Measurements from ENCODE around the gene SIGLEC7. TPM values are rescaled to one million over a fixed set of nuclear protein-coding genes. Genes with fewer than 3 reads are reported as not detected.

The SIGLEC7 gene
- total RNA-seq, 1 donor from 2014 or later = not detected

DNA sequence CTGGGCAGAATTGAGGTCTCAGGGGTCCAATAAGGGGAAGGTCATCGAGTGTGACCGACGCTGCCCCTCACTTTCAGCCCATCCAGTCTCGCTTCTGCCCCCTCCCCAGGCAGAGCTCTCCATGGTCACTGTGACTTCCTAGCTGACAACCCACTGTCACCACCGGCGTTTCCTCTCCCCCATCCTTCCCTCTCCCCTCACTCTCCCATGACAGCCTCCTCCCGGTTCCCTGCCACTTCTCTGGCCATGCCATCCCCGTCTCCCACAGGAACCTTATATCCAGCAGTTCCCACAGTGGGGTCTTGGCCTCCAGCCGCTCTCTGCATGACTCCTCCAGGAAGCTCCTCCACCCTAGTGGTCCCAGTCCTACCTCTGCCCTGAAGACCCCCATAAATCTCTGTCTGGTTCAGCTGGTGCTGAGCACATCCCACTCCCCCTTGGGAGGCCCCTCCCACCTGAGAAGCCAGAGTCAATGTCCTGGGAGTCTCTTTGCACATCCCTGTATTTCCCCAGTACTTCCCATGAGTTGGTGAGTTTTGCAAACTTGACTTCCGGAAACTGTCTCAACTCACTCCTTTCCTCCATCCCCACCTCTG, 58.1 kb downstream of the SIGLEC7 start:
- H3K36me3 Mint-ChIP-seq (ENCODE audit: low read depth) = no peaks in the 10 kb centered on the region
- peaks cover 5% of the 10 kb centered on the region for H3K4me1 Mint-ChIP-seq
- no peak overlapping the region for H3K4me3 Mint-ChIP-seq
- DNase-seq = no peak
- intact Hi-C loops (cut with micrococcal nuclease) = no loop called here
- H3K9me3 Mint-ChIP-seq = no peaks in the 10 kb centered on the region
- no peak overlapping the region for H3K27ac Mint-ChIP-seq
- H3K27me3 Mint-ChIP-seq = peaks cover 14% of the 10 kb centered on the region

GRCh38 chr19:51201712-51202111, 59.6 kb downstream of the SIGLEC7 start:
- no peak for DNase-seq
- peaks cover 16% of the 10 kb centered on the region for H3K27me3 Mint-ChIP-seq
- intact Hi-C loops (cut with micrococcal nuclease) = no loop called here
- H3K4me1 Mint-ChIP-seq = peaks cover 2% of the 10 kb centered on the region
- H3K36me3 Mint-ChIP-seq (ENCODE audit: low read depth) = no peaks in the 10 kb centered on the region
- H3K4me3 Mint-ChIP-seq = no peak overlapping the region
- H3K9me3 Mint-ChIP-seq = no peaks in the 10 kb centered on the region
- no peak overlapping the region for H3K27ac Mint-ChIP-seq

Other genes with a start within 250 kb of the SIGLEC7 start
- not detected in 2 replicates for gene KLK4, start 230.9 kb upstream of the SIGLEC7 start, total RNA-seq
- not detected in 2 replicates for gene KLK5, start 189.3 kb upstream of the SIGLEC7 start, total RNA-seq
- not detected in 2 replicates for gene KLK6, start 172.7 kb upstream of the SIGLEC7 start, total RNA-seq
- not detected in 2 replicates for gene KLK7, start 158.4 kb upstream of the SIGLEC7 start, total RNA-seq
- not detected in 2 replicates for gene KLK8, start 140.7 kb upstream of the SIGLEC7 start, total RNA-seq
- not detected in 2 replicates for gene KLK10, start 122.6 kb upstream of the SIGLEC7 start, total RNA-seq
- gene KLK11, start 115.7 kb upstream of the SIGLEC7 start, total RNA-seq = not detected in 2 replicates
- gene KLK12, start 107.3 kb upstream of the SIGLEC7 start, total RNA-seq = not detected in 2 replicates
- gene KLK13, start 77.2 kb upstream of the SIGLEC7 start, total RNA-seq = not detected in 2 replicates
- gene KLK14, start 59.4 kb upstream of the SIGLEC7 start, total RNA-seq = 0.91 and 1.1 TPM in 2 replicates
- gene CTU1, start 33.9 kb upstream of the SIGLEC7 start, total RNA-seq = 12.8 and 13.4 TPM in 2 replicates
- gene SIGLEC9, start 17.4 kb upstream of the SIGLEC7 start, total RNA-seq = 0.33 and 0.52 TPM in 2 replicates
- 6.5 and 8.7 TPM in 2 replicates for gene CD33, start 82.8 kb downstream of the SIGLEC7 start, total RNA-seq
- gene SIGLECL1, start 108.8 kb downstream of the SIGLEC7 start, total RNA-seq = not detected in 2 replicates
- 1.2 and 1.8 TPM in 2 replicates for gene IGLON5, start 169.3 kb downstream of the SIGLEC7 start, total RNA-seq
- gene VSIG10L, start 199.8 kb downstream of the SIGLEC7 start, total RNA-seq = 7.1 and 7.2 TPM in 2 replicates
- 194 and 199 TPM in 2 replicates for gene ETFB, start 224.1 kb downstream of the SIGLEC7 start, total RNA-seq
- 18.7 and 19.6 TPM in 2 replicates for gene CLDND2, start 226.7 kb downstream of the SIGLEC7 start, total RNA-seq
- 363 and 379 TPM in 2 replicates for gene NKG7, start 230.4 kb downstream of the SIGLEC7 start, total RNA-seq
- 0.24 TPM in 1 of 2 replicates, not detected in the other for gene LIM2, start 245.7 kb downstream of the SIGLEC7 start, total RNA-seq
- gene C19orf84, start 248.3 kb downstream of the SIGLEC7 start, total RNA-seq = 0.16 and 0.24 TPM in 2 replicates

Measured in activated CD4-positive, alpha-beta T cell treated with anti-CD3 and anti-CD28 coated beads, Interleukin-2, amount 10 ng/mL, durations not matched to agents 24 days and 14 days (primary cell).